Nephron (organoid): Measurements from ENCODE around the gene LYPD3.
"Not testable (repeated sequence)": the region's sequence is repeated elsewhere in the genome, so short reads cannot be mapped to it uniquely, and the experiment has no call there.

ENCODE experiments used
- H3K27ac Mint-ChIP-seq, 3 experiments: 2 replicates each; pipeline ENCODE4 v1.8.0; 2020; ENCODE audit warnings: mixed read lengths in 3 of 3, mild to moderate bottlenecking in 2 of 3, moderate library complexity in 1 of 3
- H3K27me3 Mint-ChIP-seq: 2 replicates; pipeline ENCODE4 v1.8.0; 2021; ENCODE audit warnings: low read depth, mild to moderate bottlenecking, moderate library complexity, mixed read lengths
- H3K36me3 Mint-ChIP-seq: 2 replicates; pipeline ENCODE4 v1.8.0; 2020; ENCODE audit warnings: low read depth, mixed read lengths
- H3K4me1 Mint-ChIP-seq: 2 replicates; pipeline ENCODE4 v1.8.0; 2020; ENCODE audit warnings: mixed read lengths
- H3K4me3 Mint-ChIP-seq, 3 experiments: 2 replicates each; pipeline ENCODE4 v1.8.0; 2020; ENCODE audit warnings: mild to moderate bottlenecking in 3 of 3, mixed read lengths in 3 of 3, moderate library complexity in 2 of 3
- H3K9me3 Mint-ChIP-seq: 2 replicates; pipeline ENCODE4 v1.8.0; 2020; ENCODE audit warnings: mixed read lengths
- CTCF ChIP-seq, 3 experiments: fragments of 200-600 bp; sonication (generic); IDR thresholded peaks; one replicate each; pipeline ENCODE4 v1.5.0; 2021; ENCODE audit warnings: antibody characterized with exemption in 3 of 3; ENCODE audit not compliant: unreplicated experiment in 3 of 3

Gene LYPD3

GRCh38 chr19:43441716-43442115, 23.7 kb downstream of the LYPD3 start:
- Mint-ChIP-seq H3K27ac (no peak overlapping the region), H3K36me3 (no peaks in the 10 kb centered on the region), H3K27me3 (peaks cover 20% of the 10 kb centered on the region), H3K4me1 (peaks cover 10% of the 10 kb centered on the region), H3K9me3 (no peaks in the 10 kb centered on the region), H3K4me3 (no peak overlapping the region)
- no peak for TF ChIP-seq CTCF (IDR thresholded peaks at IDR 0.05; ENCODE audit: unreplicated experiment in 3 of 3)

GRCh38 chr19:43439709-43440063, 25.7 kb downstream of the LYPD3 start:
- H3K36me3 Mint-ChIP-seq = no peaks in the 10 kb centered on the region
- H3K4me3 Mint-ChIP-seq = no peak overlapping the region
- peaks cover 15% of the 10 kb centered on the region for H3K4me1 Mint-ChIP-seq
- H3K9me3 Mint-ChIP-seq = no peaks in the 10 kb centered on the region
- H3K27me3 Mint-ChIP-seq = peaks cover 25% of the 10 kb centered on the region
- no peak for TF ChIP-seq CTCF (IDR thresholded peaks at IDR 0.05; ENCODE audit: unreplicated experiment in 3 of 3)
- H3K27ac Mint-ChIP-seq = no peak overlapping the region

GRCh38 chr19:43439032-43439708, 26.2 kb downstream of the LYPD3 start:
- no peak for TF ChIP-seq CTCF (IDR thresholded peaks at IDR 0.05; ENCODE audit: unreplicated experiment in 3 of 3)
- H3K4me3 Mint-ChIP-seq = no peak overlapping the region
- peaks cover 15% of the 10 kb centered on the region for H3K4me1 Mint-ChIP-seq
- no peaks in the 10 kb centered on the region for H3K9me3 Mint-ChIP-seq
- peak overlapping the region; percentile 37 to 66 (median 65) for H3K27ac Mint-ChIP-seq
- peaks cover 25% of the 10 kb centered on the region for H3K27me3 Mint-ChIP-seq
- H3K36me3 Mint-ChIP-seq = no peaks in the 10 kb centered on the region

GRCh38 chr19:43438291-43439031, 26.9 kb downstream of the LYPD3 start:
- no peak for TF ChIP-seq CTCF (IDR thresholded peaks at IDR 0.05; ENCODE audit: unreplicated experiment in 3 of 3)
- no peak overlapping the region for H3K4me3 Mint-ChIP-seq
- peak overlapping the region; percentile 37 to 66 (median 65) for H3K27ac Mint-ChIP-seq
- H3K27me3 Mint-ChIP-seq = peaks cover 25% of the 10 kb centered on the region
- peaks cover 15% of the 10 kb centered on the region for H3K4me1 Mint-ChIP-seq
- no peaks in the 10 kb centered on the region for H3K36me3 Mint-ChIP-seq
- H3K9me3 Mint-ChIP-seq = no peaks in the 10 kb centered on the region

GRCh38 chr19:43437712-43438111, 27.7 kb downstream of the LYPD3 start:
- Mint-ChIP-seq H3K27ac (no peak overlapping the region), H3K27me3 (peaks cover 19% of the 10 kb centered on the region), H3K9me3 (no peaks in the 10 kb centered on the region), H3K36me3 (no peaks in the 10 kb centered on the region), H3K4me3 (no peak overlapping the region), H3K4me1 (peaks cover 15% of the 10 kb centered on the region)
- TF ChIP-seq CTCF (IDR thresholded peaks at IDR 0.05; ENCODE audit: unreplicated experiment in 3 of 3) = no peak

- peaks cover 17% of the 10 kb centered on the region for H3K27me3 Mint-ChIP-seq
- H3K27ac Mint-ChIP-seq = not testable (repeated sequence)
Observed at GRCh38 chr19:43437284-43437683, 28.1 kb downstream of the LYPD3 start.

More at GRCh38 chr19:43437284-43437683, 28.1 kb downstream of the LYPD3 start:
- not testable (repeated sequence) for H3K4me3 Mint-ChIP-seq, H3K9me3 Mint-ChIP-seq, H3K36me3 Mint-ChIP-seq
- H3K4me1 Mint-ChIP-seq = peaks cover 15% of the 10 kb centered on the region
